Measurements from ENCODE around the gene PHRF1. TPM values are rescaled to one million over a fixed set of nuclear protein-coding genes. Genes with fewer than 3 reads are reported as not detected.

PHRF1 gene
- total and polyA plus RNA-seq, 9 of the 15 experiments (the other 6 are each of a cell fraction or from before 2014, with no cell fraction given) = 0.07 to 37.2 (median 7.7) TPM

DNA sequence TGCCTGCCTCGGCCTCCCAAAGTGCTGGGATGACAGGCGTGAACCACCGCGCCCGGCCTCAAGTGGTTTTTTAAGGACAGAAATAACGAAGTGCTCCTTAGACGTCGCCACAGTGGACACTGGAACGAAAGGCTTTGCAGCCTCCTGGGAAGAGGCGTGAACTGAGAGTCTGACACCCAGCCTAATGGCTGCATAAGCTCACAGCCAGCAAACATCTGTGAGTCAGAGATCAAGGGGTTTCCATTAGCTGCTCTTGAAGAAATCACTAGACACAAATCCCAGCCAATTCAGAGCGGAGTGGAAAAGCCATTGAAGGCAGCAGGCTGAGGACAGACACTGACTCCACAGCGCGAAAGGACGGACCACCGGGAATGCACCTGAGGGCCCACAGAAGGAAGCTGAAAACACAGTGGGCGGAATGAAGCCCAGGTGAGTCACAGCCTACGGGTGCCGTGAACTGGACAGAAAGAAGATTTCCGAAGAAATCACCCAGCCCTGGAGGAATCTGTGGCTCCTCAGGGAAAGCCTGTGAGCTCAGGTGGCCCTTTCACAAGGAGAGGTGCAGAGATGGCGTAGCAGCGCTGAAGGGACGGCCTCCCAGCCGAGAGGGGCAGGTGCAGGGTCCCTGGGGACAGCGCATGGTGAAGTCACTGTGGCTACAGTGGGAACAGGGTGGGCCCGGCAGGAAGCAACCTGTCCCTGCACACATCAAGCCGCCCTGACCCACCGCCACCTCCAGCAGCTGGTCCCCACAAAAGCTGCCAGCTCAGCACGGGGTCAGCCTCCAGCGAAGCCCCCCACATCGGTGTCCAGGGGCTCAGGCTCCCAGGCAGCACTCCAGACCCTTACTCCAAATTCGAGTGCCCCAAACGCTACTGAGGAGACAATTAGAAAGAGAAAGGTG lies 27.3 kb upstream of the PHRF1 start:
- Histone ChIP-seq H3K9me3 (replicated peaks; ENCODE audit: control insufficient read depth, insufficient read depth, low read depth, low read length) (no peaks in the 10 kb centered on the region), H3K9ac (ENCODE audit: insufficient read depth in 1 of 2, low read depth in 2 of 2, low read length in 2 of 2) (peak overlapping the region in 1 of 2 experiments; percentile 12; a peak in 1 of 4 replicates), H3K4me1 (replicated peaks in 1 of 2; ENCODE audit: control insufficient read depth in 2 of 2, insufficient read depth in 2 of 2, low read length in 2 of 2) (peaks cover 10 to 68% of the 10 kb centered on the region in 2 experiments; a peak in 4 of 5 replicates), H3K27me3 (ENCODE audit: control insufficient read depth in 2 of 2, insufficient read depth in 2 of 2, low read length in 2 of 2) (no peaks in the 10 kb centered on the region), H3K4me3 (no peak overlapping the region), H2AFZ (ENCODE audit: low read depth, low read length) (no peak overlapping the region), H4K20me1 (replicated peaks; ENCODE audit: control insufficient read depth, insufficient read depth, low read length) (no peaks in the 10 kb centered on the region), H3K36me3 (ENCODE audit: control insufficient read depth, insufficient read depth, low read length) (no peaks in the 10 kb centered on the region), H3K9me1 (ENCODE audit: control insufficient read depth, insufficient read depth, low read length) (no peaks in the 10 kb centered on the region), H3K4me2 (ENCODE audit: insufficient read depth, low read length) (no peak overlapping the region), H3K27ac (ENCODE audit: extremely low read depth, low read depth, low read length) (no peak overlapping the region), H3K79me2 (ENCODE audit: control insufficient read depth, insufficient read depth, low read length) (no peaks in the 10 kb centered on the region)
- no TSS peak for BruUV-seq (replicated peaks)
- DNase-seq (ENCODE audit: extremely low read depth in 1 of 4, low spot score in 3 of 4) = no peak
- in situ Hi-C loops (cut with MboI) = no loop called here
- no peak for ATAC-seq
- ChIA-PET CTCF (ENCODE audit: low intra/inter-chr PET ratio) (no interaction called here), POLR2A (interaction anchor here (0.6 to 1.2 kb wide), 7 partner anchors 11 to 318 kb away, joined by 3 to 4 read pairs (median 3); partner anchors contain the start of genes LMNTD2 and RASSF7)
- intact Hi-C loops (cut with micrococcal nuclease) = no loop called here
- WGBS (ENCODE audit: insufficient coverage, low coverage, missing lambda C conversion rate) = 62% methylated on average over 30 of the region's 32 CpGs
- FAIRE-seq = no peak
- TF ChIP-seq RBM39 (optimal IDR thresholded peaks at IDR 0.05; ENCODE audit: low read depth, low read length) = no peak
- TF ChIP-seq, protein P1, sequence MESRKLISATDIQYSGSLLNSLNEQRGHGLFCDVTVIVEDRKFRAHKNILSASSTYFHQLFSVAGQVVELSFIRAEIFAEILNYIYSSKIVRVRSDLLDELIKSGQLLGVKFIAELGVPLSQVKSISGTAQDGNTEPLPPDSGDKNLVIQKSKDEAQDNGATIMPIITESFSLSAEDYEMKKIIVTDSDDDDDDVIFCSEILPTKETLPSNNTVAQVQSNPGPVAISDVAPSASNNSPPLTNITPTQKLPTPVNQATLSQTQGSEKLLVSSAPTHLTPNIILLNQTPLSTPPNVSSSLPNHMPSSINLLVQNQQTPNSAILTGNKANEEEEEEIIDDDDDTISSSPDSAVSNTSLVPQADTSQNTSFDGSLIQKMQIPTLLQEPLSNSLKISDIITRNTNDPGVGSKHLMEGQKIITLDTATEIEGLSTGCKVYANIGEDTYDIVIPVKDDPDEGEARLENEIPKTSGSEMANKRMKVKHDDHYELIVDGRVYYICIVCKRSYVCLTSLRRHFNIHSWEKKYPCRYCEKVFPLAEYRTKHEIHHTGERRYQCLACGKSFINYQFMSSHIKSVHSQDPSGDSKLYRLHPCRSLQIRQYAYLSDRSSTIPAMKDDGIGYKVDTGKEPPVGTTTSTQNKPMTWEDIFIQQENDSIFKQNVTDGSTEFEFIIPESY (CRISPR knock-in tag; IDR thresholded peaks at IDR 0.05) = no peak
- TF ChIP-seq ZNF780A (CRISPR knock-in tag; IDR thresholded peaks at IDR 0.05) = no peak
- TF ChIP-seq CBX5 (IDR thresholded peaks at IDR 0.05; ENCODE audit: borderline replicate concordance, low read depth) = no peak
- TF ChIP-seq, protein P2, sequence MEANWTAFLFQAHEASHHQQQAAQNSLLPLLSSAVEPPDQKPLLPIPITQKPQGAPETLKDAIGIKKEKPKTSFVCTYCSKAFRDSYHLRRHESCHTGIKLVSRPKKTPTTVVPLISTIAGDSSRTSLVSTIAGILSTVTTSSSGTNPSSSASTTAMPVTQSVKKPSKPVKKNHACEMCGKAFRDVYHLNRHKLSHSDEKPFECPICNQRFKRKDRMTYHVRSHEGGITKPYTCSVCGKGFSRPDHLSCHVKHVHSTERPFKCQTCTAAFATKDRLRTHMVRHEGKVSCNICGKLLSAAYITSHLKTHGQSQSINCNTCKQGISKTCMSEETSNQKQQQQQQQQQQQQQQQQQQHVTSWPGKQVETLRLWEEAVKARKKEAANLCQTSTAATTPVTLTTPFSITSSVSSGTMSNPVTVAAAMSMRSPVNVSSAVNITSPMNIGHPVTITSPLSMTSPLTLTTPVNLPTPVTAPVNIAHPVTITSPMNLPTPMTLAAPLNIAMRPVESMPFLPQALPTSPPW (CRISPR knock-in tag; IDR thresholded peaks at IDR 0.05) = no peak
- TF ChIP-seq, protein P3, sequence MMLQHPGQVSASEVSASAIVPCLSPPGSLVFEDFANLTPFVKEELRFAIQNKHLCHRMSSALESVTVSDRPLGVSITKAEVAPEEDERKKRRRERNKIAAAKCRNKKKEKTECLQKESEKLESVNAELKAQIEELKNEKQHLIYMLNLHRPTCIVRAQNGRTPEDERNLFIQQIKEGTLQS (IDR thresholded peaks at IDR 0.05) = no peak
- TF ChIP-seq, protein P3 (CRISPR knock-in tag; conservative IDR thresholded peaks at IDR 0.05) = no peak
- TF ChIP-seq ZSCAN32 (CRISPR knock-in tag; IDR thresholded peaks at IDR 0.05) = no peak
- no peak for TF ChIP-seq HNRNPL (IDR thresholded peaks at IDR 0.05; ENCODE audit: low read depth, low read length)
- TF ChIP-seq, protein P4, sequence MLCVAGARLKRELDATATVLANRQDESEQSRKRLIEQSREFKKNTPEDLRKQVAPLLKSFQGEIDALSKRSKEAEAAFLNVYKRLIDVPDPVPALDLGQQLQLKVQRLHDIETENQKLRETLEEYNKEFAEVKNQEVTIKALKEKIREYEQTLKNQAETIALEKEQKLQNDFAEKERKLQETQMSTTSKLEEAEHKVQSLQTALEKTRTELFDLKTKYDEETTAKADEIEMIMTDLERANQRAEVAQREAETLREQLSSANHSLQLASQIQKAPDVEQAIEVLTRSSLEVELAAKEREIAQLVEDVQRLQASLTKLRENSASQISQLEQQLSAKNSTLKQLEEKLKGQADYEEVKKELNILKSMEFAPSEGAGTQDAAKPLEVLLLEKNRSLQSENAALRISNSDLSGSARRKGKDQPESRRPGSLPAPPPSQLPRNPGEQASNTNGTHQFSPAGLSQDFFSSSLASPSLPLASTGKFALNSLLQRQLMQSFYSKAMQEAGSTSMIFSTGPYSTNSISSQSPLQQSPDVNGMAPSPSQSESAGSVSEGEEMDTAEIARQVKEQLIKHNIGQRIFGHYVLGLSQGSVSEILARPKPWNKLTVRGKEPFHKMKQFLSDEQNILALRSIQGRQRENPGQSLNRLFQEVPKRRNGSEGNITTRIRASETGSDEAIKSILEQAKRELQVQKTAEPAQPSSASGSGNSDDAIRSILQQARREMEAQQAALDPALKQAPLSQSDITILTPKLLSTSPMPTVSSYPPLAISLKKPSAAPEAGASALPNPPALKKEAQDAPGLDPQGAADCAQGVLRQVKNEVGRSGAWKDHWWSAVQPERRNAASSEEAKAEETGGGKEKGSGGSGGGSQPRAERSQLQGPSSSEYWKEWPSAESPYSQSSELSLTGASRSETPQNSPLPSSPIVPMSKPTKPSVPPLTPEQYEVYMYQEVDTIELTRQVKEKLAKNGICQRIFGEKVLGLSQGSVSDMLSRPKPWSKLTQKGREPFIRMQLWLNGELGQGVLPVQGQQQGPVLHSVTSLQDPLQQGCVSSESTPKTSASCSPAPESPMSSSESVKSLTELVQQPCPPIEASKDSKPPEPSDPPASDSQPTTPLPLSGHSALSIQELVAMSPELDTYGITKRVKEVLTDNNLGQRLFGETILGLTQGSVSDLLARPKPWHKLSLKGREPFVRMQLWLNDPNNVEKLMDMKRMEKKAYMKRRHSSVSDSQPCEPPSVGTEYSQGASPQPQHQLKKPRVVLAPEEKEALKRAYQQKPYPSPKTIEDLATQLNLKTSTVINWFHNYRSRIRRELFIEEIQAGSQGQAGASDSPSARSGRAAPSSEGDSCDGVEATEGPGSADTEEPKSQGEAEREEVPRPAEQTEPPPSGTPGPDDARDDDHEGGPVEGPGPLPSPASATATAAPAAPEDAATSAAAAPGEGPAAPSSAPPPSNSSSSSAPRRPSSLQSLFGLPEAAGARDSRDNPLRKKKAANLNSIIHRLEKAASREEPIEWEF (CRISPR knock-in tag; IDR thresholded peaks at IDR 0.05) = no peak

Measured in K562 (cell line).